CD14-positive monocyte (primary cell): Measurements from ENCODE around the gene ATG9B. TPM values are rescaled to one million over a fixed set of nuclear protein-coding genes. Genes with fewer than 3 reads are reported as not detected.
A peak's percentile ranks its signal among the peaks of the same experiment; 100 is the strongest.

Experiments used
- DNase-seq, 3 donors: peaks; one replicate each; pipeline ENCODE4 v3.0.0-alpha.2; 2011 to 2022
- H2AFZ ChIP-seq: 2 replicates; pipeline ENCODE4 v1.6.0; 2012; ENCODE audit warnings: mild to moderate bottlenecking, low read depth, low read length, inconsistent platforms; ENCODE audit not compliant: insufficient read depth, poor library complexity, severe bottlenecking
- H3K27ac ChIP-seq, 2 donors: 1 replicate in 1 of 2; 2 replicates in 1 of 2; pipeline ENCODE4 v1.5.1; 2012 to 2013; ENCODE audit warnings: low read length in 2 of 2, control low read depth in 1 of 2, inconsistent platforms in 1 of 2, low read depth in 1 of 2, mild to moderate bottlenecking in 1 of 2
- H3K27me3 ChIP-seq, 2 donors: one replicate each; pipeline versions ENCODE4 v1.6.0 to v1.6.1; 2011 to 2013; ENCODE audit warnings: low read length in 2 of 2; ENCODE audit not compliant: control insufficient read depth in 2 of 2, insufficient read depth in 2 of 2
- H3K36me3 ChIP-seq, 2 donors: replicated peaks in 1 of 2; 1 replicate in 1 of 2; 2 replicates in 1 of 2; pipeline versions ENCODE4 v1.5.1 to v1.6.1; 2012 to 2013; ENCODE audit warnings: low read length in 2 of 2, control low read depth in 1 of 2, inconsistent platforms in 1 of 2, mild to moderate bottlenecking in 1 of 2; ENCODE audit not compliant: insufficient read depth in 2 of 2, control insufficient read depth in 1 of 2
- H3K4me1 ChIP-seq, 2 donors: 1 replicate in 1 of 2; 2 replicates in 1 of 2; pipeline versions ENCODE4 v1.5.1 to v1.6.1; 2012 to 2013; ENCODE audit warnings: low read length in 2 of 2, control low read depth in 1 of 2, inconsistent platforms in 1 of 2, mild to moderate bottlenecking in 1 of 2, moderate library complexity in 1 of 2; ENCODE audit not compliant: insufficient read depth in 2 of 2, control insufficient read depth in 1 of 2
- H3K4me2 ChIP-seq: replicated peaks from 2 replicates; pipeline ENCODE3; 2012; ENCODE audit warnings: low read length, moderate library complexity, mild to moderate bottlenecking; ENCODE audit not compliant: poor library complexity, severe bottlenecking; ENCODE audit errors: extremely low read depth
- H3K4me3 ChIP-seq, 3 experiments: fragments of 200-600 bp in 1 of 3; sonication (generic) in 1 of 3; replicated peaks in 1 of 3; 1 replicate in 2 of 3; 2 replicates in 1 of 3; pipeline ENCODE4 v1.5.1; 2011 to 2013; ENCODE audit warnings: low read length in 3 of 3, mild to moderate bottlenecking in 3 of 3, control low read depth in 2 of 3, low read depth in 2 of 3, inconsistent platforms in 1 of 3, moderate library complexity in 1 of 3
- H3K79me2 ChIP-seq: 2 replicates; pipeline ENCODE4 v1.6.0; 2012; ENCODE audit warnings: mild to moderate bottlenecking, control low read depth, inconsistent platforms, low read length, moderate library complexity; ENCODE audit not compliant: insufficient read depth
- H3K9ac ChIP-seq: 2 replicates; pipeline ENCODE4 v1.6.0; 2017; ENCODE audit warnings: low read length, mild to moderate bottlenecking; ENCODE audit not compliant: insufficient read depth, poor library complexity, severe bottlenecking
- H3K9me3 ChIP-seq, 2 donors: replicated peaks in 1 of 2; 1 replicate in 1 of 2; 2 replicates in 1 of 2; pipeline versions ENCODE4 v1.5.1 to v1.6.1; 2012 to 2013; ENCODE audit warnings: low read length in 2 of 2, control low read depth in 1 of 2; ENCODE audit not compliant: control insufficient read depth in 1 of 2, insufficient read depth in 1 of 2
- H4K20me1 ChIP-seq: 2 replicates; pipeline ENCODE4 v1.6.0; 2012; ENCODE audit warnings: mild to moderate bottlenecking, low read length, control low read depth, moderate library complexity; ENCODE audit not compliant: insufficient read depth
- H3K27ac Mint-ChIP-seq, 7 donors: one replicate each; pipeline ENCODE4 v1.8.0; 2020; ENCODE audit warnings: mild to moderate bottlenecking in 7 of 7, mixed read lengths in 7 of 7, moderate library complexity in 6 of 7, inconsistent platforms in 2 of 7
- H3K27me3 Mint-ChIP-seq, 3 donors: one replicate each; pipeline ENCODE4 v1.8.0; 2021 to 2022; ENCODE audit warnings: low read depth in 3 of 3, mild to moderate bottlenecking in 3 of 3, mixed read lengths in 3 of 3, moderate library complexity in 3 of 3, inconsistent platforms in 1 of 3
- H3K36me3 Mint-ChIP-seq, 2 donors: one replicate each; pipeline ENCODE4 v1.8.0; 2020; ENCODE audit warnings: mixed read lengths in 2 of 2, inconsistent platforms in 1 of 2, mild to moderate bottlenecking in 1 of 2
- H3K4me1 Mint-ChIP-seq: one replicate; pipeline ENCODE4 v1.8.0; 2020; ENCODE audit warnings: mild to moderate bottlenecking, mixed read lengths
- H3K4me3 Mint-ChIP-seq, 2 donors: one replicate each; pipeline ENCODE4 v1.8.0; 2020; ENCODE audit warnings: mild to moderate bottlenecking in 2 of 2, mixed read lengths in 2 of 2, moderate library complexity in 1 of 2
- H3K9me3 Mint-ChIP-seq, 7 donors: one replicate each; pipeline ENCODE4 v1.8.0; 2020 to 2022; ENCODE audit warnings: mixed read lengths in 7 of 7, mild to moderate bottlenecking in 6 of 7, moderate library complexity in 6 of 7, inconsistent platforms in 2 of 7
- CTCF ChIP-seq: fragments of 200-600 bp; IDR thresholded peaks from one replicate; pipeline ENCODE4 v1.8.0; 2022; ENCODE audit warnings: antibody characterized with exemption, mild to moderate bottlenecking
- WGBS: methylation state at CpG from one replicate; pipeline ENCODE4 v1.1.5; 2013; ENCODE audit warnings: missing lambda C conversion rate; ENCODE audit not compliant: insufficient coverage; 5-methylcytosine and 5-hydroxymethylcytosine counted together
- intact Hi-C, 2 donors: fragments of 100-400 bp; cut with micrococcal nuclease; formaldehyde crosslinking; loops; one replicate each; pipeline versions ENCODE4 v1.15.0 to v1.15.1; 2023
- polyA plus RNA-seq, 3 donors: library from polyadenylated mRNA; depleted of rRNA in 1 of 3; unstranded in 2 of 3; stranded (reverse) in 1 of 3; fragments of 300-500 nt in 2 of 3; fragments of >200 nt in 1 of 3; fragmentation: Illumina TruSeq in 2 of 3; gene quantifications; 1 replicate in 2 of 3; 2 replicates in 1 of 3; pipeline ENCODE4 v1.2.3, GENCODE V29; 2012 to 2021

Gene ATG9B
- polyA plus RNA-seq, 3 donors = 0.21 to 0.30 TPM; not detected in 1

DNA sequence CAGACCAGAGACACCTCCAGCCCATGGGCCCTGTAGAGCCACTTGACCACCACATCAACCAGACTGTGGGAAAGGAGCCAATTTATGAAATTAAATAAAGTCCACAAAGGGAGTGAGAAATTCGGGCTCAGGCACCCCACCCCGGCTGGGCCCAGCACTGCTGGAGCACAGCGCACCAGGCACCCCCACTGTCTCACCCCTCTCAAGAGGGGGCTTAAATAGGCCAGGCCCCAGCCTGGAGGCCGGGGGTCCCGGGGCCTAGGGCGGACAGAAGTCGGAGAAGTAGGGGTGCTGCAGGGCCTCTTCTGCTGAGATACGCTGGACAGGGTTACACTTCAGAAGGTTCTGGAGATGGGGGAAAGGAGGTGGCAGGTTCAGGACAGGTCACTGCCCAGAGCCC, 29.5 kb upstream of the ATG9B start:
- Histone ChIP-seq H2AFZ (peak overlapping the region; percentile 59), H3K27ac (peak overlapping the region in 1 of 2 donors; percentile 65), H3K9me3 (no peaks in the 10 kb centered on the region), H3K9ac (peak overlapping the region; percentile 36), H3K27me3 (peaks cover 0 to 11% of the 10 kb centered on the region in 2 donors), H3K36me3 (no peaks in the 10 kb centered on the region), H3K4me1 (peaks cover 29 to 44% of the 10 kb centered on the region in 2 donors), H3K4me3 (no peak overlapping the region), H3K79me2 (peaks cover 9% of the 10 kb centered on the region), H4K20me1 (no peaks in the 10 kb centered on the region), H3K4me2 (peak overlapping the region; percentile 39)
- no peaks in the 10 kb centered on the region for H3K9me3 Mint-ChIP-seq
- intact Hi-C loops = no loop called here
- H3K4me1 Mint-ChIP-seq = peaks cover 28% of the 10 kb centered on the region
- no peak for DNase-seq
- 97% methylated on average over 5 of the region's 8 CpGs for WGBS
- no peak overlapping the region for H3K4me3 Mint-ChIP-seq
- H3K27ac Mint-ChIP-seq = no peak overlapping the region
- H3K36me3 Mint-ChIP-seq = peaks cover 14 to 20% of the 10 kb centered on the region in 2 donors
- H3K27me3 Mint-ChIP-seq = peaks cover 8 to 22% (median 11%) of the 10 kb centered on the region in 3 donors
- no peak for TF ChIP-seq CTCF

- Histone ChIP-seq H3K4me1 (peaks cover 22 to 38% of the 10 kb centered on the region in 2 donors), H3K9me3 (no peaks in the 10 kb centered on the region), H2AFZ (peak overlapping the region; percentile 59), H3K4me3 (peak overlapping the region in 1 of 3 experiments; percentile 49), H3K36me3 (no peaks in the 10 kb centered on the region), H3K9ac (peak overlapping the region; percentile 36), H3K4me2 (peak overlapping the region; percentile 39), H3K79me2 (peaks cover 9% of the 10 kb centered on the region), H4K20me1 (no peaks in the 10 kb centered on the region), H3K27me3 (peaks cover 0 to 11% of the 10 kb centered on the region in 2 donors), H3K27ac (peak overlapping the region in 1 of 2 donors; percentile 65)
- no peak for TF ChIP-seq CTCF
- Mint-ChIP-seq H3K27me3 (peaks cover 8 to 23% (median 11%) of the 10 kb centered on the region in 3 donors), H3K27ac (peak overlapping the region in 5 of 7 donors; percentile 25 to 79 (median 66)), H3K9me3 (no peaks in the 10 kb centered on the region), H3K36me3 (peaks cover 14 to 20% of the 10 kb centered on the region in 2 donors), H3K4me1 (peaks cover 24% of the 10 kb centered on the region), H3K4me3 (peak overlapping the region in 1 of 2 donors; percentile 62)
- DNase-seq = peak in 2 of 3 donors; percentile 14 to 21
- WGBS = no CpG with 5 or more reads among the region's 4 CpGs
- intact Hi-C loops = no loop called here
These were observed 28.8 kb upstream of the ATG9B start for GRCh38 chr7:151053096-151053495.
